ENCODE results near the gene DCAF6. TPM values are rescaled to one million over a fixed set of nuclear protein-coding genes. Genes with fewer than 3 reads are reported as not detected.
"Not testable (repeated sequence)": the region's sequence is repeated elsewhere in the genome, so short reads cannot be mapped to it uniquely, and the experiment has no call there.

Gene DCAF6
- total and polyA plus RNA-seq, 5 donors from 2014 or later = 9.7 to 25.5 (median 11.7) TPM

- peaks cover 10% of the 10 kb centered on the region for H3K36me3 Mint-ChIP-seq
- peaks cover 10 to 28% (median 14%) of the 10 kb centered on the region in 4 donors for H3K4me1 Mint-ChIP-seq
- no peaks in the 10 kb centered on the region for H3K9me3 Mint-ChIP-seq
- Histone ChIP-seq H3K27ac (ENCODE audit: insufficient read depth, low read length, poor library complexity, severe bottlenecking) (no peak overlapping the region), H3K4me3 (ENCODE audit: low read depth, low read length) (no peak overlapping the region), H3K27me3 (ENCODE audit: control insufficient read depth, insufficient read depth, low read length) (no peaks in the 10 kb centered on the region), H3K4me1 (ENCODE audit: control insufficient read depth, insufficient read depth, low read length, poor library complexity, severe bottlenecking) (no peaks in the 10 kb centered on the region), H3K36me3 (ENCODE audit: control insufficient read depth, insufficient read depth, low read length) (peaks cover 5% of the 10 kb centered on the region), H3K9me3 (ENCODE audit: control insufficient read depth in 2 of 2, low read length in 2 of 2) (no peaks in the 10 kb centered on the region)
- no peak overlapping the region for H3K4me3 Mint-ChIP-seq
- DNase-seq = no peak
- no peaks in the 10 kb centered on the region for H3K27me3 Mint-ChIP-seq
- ATAC-seq (ENCODE audit: low read depth in 2 of 2) = no peak
- H3K27ac Mint-ChIP-seq = no peak overlapping the region
Measured at GRCh38 chr1:167924543-167925231, 11.8 kb upstream of the DCAF6 start.

DNA sequence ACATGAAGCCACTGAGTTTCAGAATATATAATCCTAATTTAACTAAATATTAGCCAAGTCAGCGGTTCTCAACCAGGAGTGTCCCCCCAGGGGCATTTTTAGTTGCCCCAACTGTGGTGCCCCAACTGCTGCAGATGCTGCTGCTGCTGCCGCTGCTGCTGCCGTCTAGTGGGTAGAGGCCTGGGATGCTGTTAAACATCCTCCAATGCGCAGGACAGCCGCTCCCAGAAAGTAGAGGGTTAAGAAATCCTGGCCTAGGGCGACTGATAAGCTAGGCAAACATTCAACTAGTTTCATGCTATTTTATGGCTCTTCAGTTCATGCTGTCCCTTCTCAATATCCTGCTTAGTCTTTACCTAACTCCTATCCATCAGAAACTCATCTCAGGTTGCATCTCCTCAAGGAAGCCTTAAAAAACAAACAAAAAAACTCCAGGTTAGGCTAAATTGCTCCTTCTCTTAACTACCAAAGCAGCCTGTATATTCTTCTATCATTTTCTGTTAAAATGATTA is 9.9 kb upstream of the DCAF6 start:
- peak overlapping the region in 1 of 3 donors; percentile 72 for H3K27ac Mint-ChIP-seq
- H3K27me3 Mint-ChIP-seq = no peaks in the 10 kb centered on the region
- no peak overlapping the region for H3K4me3 Mint-ChIP-seq

DNA sequence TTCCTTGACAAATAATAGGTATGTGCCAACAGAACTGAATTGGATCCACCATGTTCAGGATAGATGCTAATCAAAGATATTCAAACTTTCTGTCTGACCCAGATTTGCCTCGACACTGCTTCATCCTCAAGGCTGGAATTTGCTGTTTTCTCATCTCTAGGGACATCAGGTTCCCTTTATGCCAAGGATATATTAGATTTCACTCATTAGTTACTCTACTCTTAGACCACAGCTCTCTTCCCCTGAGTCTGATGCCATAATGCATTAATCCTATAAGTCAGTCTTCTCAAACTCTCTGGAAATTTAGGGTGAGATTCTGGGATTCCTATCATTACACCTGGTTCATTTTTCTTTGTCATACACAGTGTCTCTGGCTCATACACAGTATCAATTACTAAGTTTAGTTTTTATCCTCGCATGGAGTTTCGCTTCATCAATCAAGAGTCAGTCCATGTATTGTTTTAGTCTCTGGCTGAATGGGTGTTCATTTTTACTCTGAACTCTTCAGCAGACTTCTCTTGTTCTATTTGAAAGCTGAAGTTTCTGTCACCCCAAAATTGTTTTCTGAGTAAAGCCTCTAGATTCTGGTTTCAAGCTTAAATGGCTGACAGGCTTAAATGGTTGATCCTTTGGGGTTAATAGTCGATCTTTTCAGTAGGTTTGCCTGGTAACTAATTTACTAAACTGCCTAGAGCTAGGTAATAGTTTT is 9.3 kb upstream of the DCAF6 start:
- Histone ChIP-seq H3K27ac (ENCODE audit: insufficient read depth, low read length, poor library complexity, severe bottlenecking) (no peak overlapping the region), H3K9me3 (ENCODE audit: control insufficient read depth in 2 of 2, low read length in 2 of 2) (no peaks in the 10 kb centered on the region), H3K4me1 (ENCODE audit: control insufficient read depth, insufficient read depth, low read length, poor library complexity, severe bottlenecking) (no peaks in the 10 kb centered on the region), H3K4me3 (ENCODE audit: low read depth, low read length) (no peak overlapping the region), H3K36me3 (ENCODE audit: control insufficient read depth, insufficient read depth, low read length) (peaks cover 4% of the 10 kb centered on the region), H3K27me3 (ENCODE audit: control insufficient read depth, insufficient read depth, low read length) (no peaks in the 10 kb centered on the region)
- Mint-ChIP-seq H3K4me1 (peaks cover 11 to 26% (median 17%) of the 10 kb centered on the region in 4 donors), H3K27me3 (no peaks in the 10 kb centered on the region), H3K4me3 (no peak overlapping the region), H3K36me3 (peaks cover 10% of the 10 kb centered on the region), H3K27ac (no peak overlapping the region), H3K9me3 (no peaks in the 10 kb centered on the region)
- no peak for DNase-seq
- ATAC-seq (ENCODE audit: low read depth in 2 of 2) = no peak

More for the DNA sequence above, 9.9 kb upstream of the DCAF6 start:
- ATAC-seq (ENCODE audit: low read depth in 2 of 2) (no peak), DNase-seq (no peak)
- Histone ChIP-seq H3K27ac (ENCODE audit: insufficient read depth, low read length, poor library complexity, severe bottlenecking) (no peak overlapping the region), H3K36me3 (ENCODE audit: control insufficient read depth, insufficient read depth, low read length) (peaks cover 4% of the 10 kb centered on the region), H3K4me3 (ENCODE audit: low read depth, low read length) (no peak overlapping the region), H3K9me3 (ENCODE audit: control insufficient read depth in 2 of 2, low read length in 2 of 2) (no peaks in the 10 kb centered on the region), H3K4me1 (ENCODE audit: control insufficient read depth, insufficient read depth, low read length, poor library complexity, severe bottlenecking) (no peaks in the 10 kb centered on the region), H3K27me3 (ENCODE audit: control insufficient read depth, insufficient read depth, low read length) (no peaks in the 10 kb centered on the region)
- Mint-ChIP-seq H3K4me1 (peaks cover 11 to 28% (median 16%) of the 10 kb centered on the region in 4 donors), H3K9me3 (no peaks in the 10 kb centered on the region), H3K36me3 (peaks cover 10% of the 10 kb centered on the region)

- peaks cover 6 to 25% (median 20%) of the 10 kb centered on the region in 4 donors for H3K4me1 Mint-ChIP-seq
- H3K27me3 Mint-ChIP-seq = no peaks in the 10 kb centered on the region
- Histone ChIP-seq H3K4me3 (ENCODE audit: low read depth, low read length) (no peak overlapping the region), H3K4me1 (ENCODE audit: control insufficient read depth, insufficient read depth, low read length, poor library complexity, severe bottlenecking) (peaks cover 3% of the 10 kb centered on the region), H3K27ac (ENCODE audit: insufficient read depth, low read length, poor library complexity, severe bottlenecking) (no peak overlapping the region), H3K36me3 (ENCODE audit: control insufficient read depth, insufficient read depth, low read length) (peaks cover under 1% of the 10 kb centered on the region), H3K9me3 (ENCODE audit: control insufficient read depth in 2 of 2, low read length in 2 of 2) (no peaks in the 10 kb centered on the region), H3K27me3 (ENCODE audit: control insufficient read depth, insufficient read depth, low read length) (no peaks in the 10 kb centered on the region)
- H3K4me3 Mint-ChIP-seq = no peak overlapping the region
- H3K36me3 Mint-ChIP-seq = peaks cover 2% of the 10 kb centered on the region
- H3K9me3 Mint-ChIP-seq = no peaks in the 10 kb centered on the region
- H3K27ac Mint-ChIP-seq = no peak overlapping the region
- DNase-seq (no peak), ATAC-seq (ENCODE audit: low read depth in 2 of 2) (no peak)
Measured at GRCh38 chr1:167928457-167928852, 8.0 kb upstream of the DCAF6 start.

GRCh38 chr1:167928919-167929318 is 7.6 kb upstream of the DCAF6 start:
- not testable (repeated sequence) for H3K27ac ChIP-seq (ENCODE audit: insufficient read depth, low read length, poor library complexity, severe bottlenecking); H3K27me3 Mint-ChIP-seq; DNase-seq; H3K4me3 Mint-ChIP-seq; H3K4me1 ChIP-seq (ENCODE audit: control insufficient read depth, insufficient read depth, low read length, poor library complexity, severe bottlenecking); H3K9me3 Mint-ChIP-seq; H3K27ac Mint-ChIP-seq; H3K9me3 ChIP-seq (ENCODE audit: control insufficient read depth in 2 of 2, low read length in 2 of 2); H3K36me3 Mint-ChIP-seq; H3K36me3 ChIP-seq (ENCODE audit: control insufficient read depth, insufficient read depth, low read length); H3K4me3 ChIP-seq (ENCODE audit: low read depth, low read length); H3K27me3 ChIP-seq (ENCODE audit: control insufficient read depth, insufficient read depth, low read length); ATAC-seq (ENCODE audit: low read depth in 2 of 2)
- H3K4me1 Mint-ChIP-seq = peaks cover 9 to 30% (median 24%) of the 10 kb centered on the region in 4 donors

- H3K4me1 ChIP-seq (ENCODE audit: control insufficient read depth, insufficient read depth, low read length, poor library complexity, severe bottlenecking) = peaks cover 16% of the 10 kb centered on the region
- no peak overlapping the region for H3K4me3 Mint-ChIP-seq
Measured at GRCh38 chr1:167929725-167930124, 6.8 kb upstream of the DCAF6 start.

DNA sequence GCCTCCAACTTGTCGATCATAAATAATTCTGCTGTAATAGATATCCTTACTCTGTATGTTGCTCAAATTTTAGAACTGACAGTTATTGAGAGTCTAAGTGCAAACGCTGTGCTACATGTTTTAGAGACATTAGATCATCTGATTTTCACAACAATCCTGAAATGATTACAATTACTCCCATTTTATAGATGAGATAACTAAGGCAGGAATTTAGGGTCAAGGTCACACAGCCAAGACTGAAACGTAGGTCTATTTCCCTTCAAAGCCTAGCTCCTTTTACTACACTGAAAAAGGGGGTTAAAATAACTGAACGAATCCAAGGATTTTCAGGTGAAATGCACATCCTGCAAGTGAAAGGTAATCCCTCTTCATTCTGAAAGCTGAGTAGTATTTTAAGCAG is 2.7 kb upstream of the DCAF6 start:
- ATAC-seq (ENCODE audit: low read depth in 2 of 2) (no peak), DNase-seq (no peak)
- no peaks in the 10 kb centered on the region for H3K36me3 Mint-ChIP-seq
- no peaks in the 10 kb centered on the region for H3K27me3 ChIP-seq (ENCODE audit: control insufficient read depth, insufficient read depth, low read length)
- no peaks in the 10 kb centered on the region for H3K9me3 Mint-ChIP-seq
- no peaks in the 10 kb centered on the region for H3K9me3 ChIP-seq (ENCODE audit: control insufficient read depth in 2 of 2, low read length in 2 of 2)
- H3K36me3 ChIP-seq (ENCODE audit: control insufficient read depth, insufficient read depth, low read length) = no peaks in the 10 kb centered on the region
- peak overlapping the region; percentile 94 for H3K4me3 ChIP-seq (ENCODE audit: low read depth, low read length)
- H3K4me3 Mint-ChIP-seq = peak overlapping the region in 3 of 4 donors; percentile 35 to 99 (median 97)
- peaks cover 36% of the 10 kb centered on the region for H3K4me1 ChIP-seq (ENCODE audit: control insufficient read depth, insufficient read depth, low read length, poor library complexity, severe bottlenecking)
- peaks cover 5% of the 10 kb centered on the region for H3K27me3 Mint-ChIP-seq
- no peak overlapping the region for H3K27ac ChIP-seq (ENCODE audit: insufficient read depth, low read length, poor library complexity, severe bottlenecking)
- H3K4me1 Mint-ChIP-seq = peaks cover 11 to 59% (median 37%) of the 10 kb centered on the region in 4 donors
- H3K27ac Mint-ChIP-seq = peak overlapping the region in 1 of 3 donors; percentile 95

More at GRCh38 chr1:167929725-167930124, 6.8 kb upstream of the DCAF6 start:
- Histone ChIP-seq H3K9me3 (ENCODE audit: control insufficient read depth in 2 of 2, low read length in 2 of 2) (no peaks in the 10 kb centered on the region), H3K36me3 (ENCODE audit: control insufficient read depth, insufficient read depth, low read length) (no peaks in the 10 kb centered on the region), H3K27me3 (ENCODE audit: control insufficient read depth, insufficient read depth, low read length) (no peaks in the 10 kb centered on the region), H3K4me3 (ENCODE audit: low read depth, low read length) (no peak overlapping the region), H3K27ac (ENCODE audit: insufficient read depth, low read length, poor library complexity, severe bottlenecking) (no peak overlapping the region)
- DNase-seq = no peak
- peaks cover 9 to 38% (median 31%) of the 10 kb centered on the region in 4 donors for H3K4me1 Mint-ChIP-seq
- no peak for ATAC-seq (ENCODE audit: low read depth in 2 of 2)
- no peaks in the 10 kb centered on the region for H3K27me3 Mint-ChIP-seq
- no peak overlapping the region for H3K27ac Mint-ChIP-seq
- no peaks in the 10 kb centered on the region for H3K9me3 Mint-ChIP-seq
- H3K36me3 Mint-ChIP-seq = no peaks in the 10 kb centered on the region

Data from CD4-positive, CD25-positive, alpha-beta regulatory T cell (primary cell).